T-helper 1 cell treated with Interleukin-12 subunit alpha and Interleukin-12 subunit beta and Interleukin-4 antibody, amounts not matched to agents 30 μg/mL and 1 μg/mL, for 36 hours (primary cell): Measurements from ENCODE around the gene LRRC43.
"Not testable (repeated sequence)": the region's sequence is repeated elsewhere in the genome, so short reads cannot be mapped to it uniquely, and the experiment has no call there.

Experiments
- H3K27ac Mint-ChIP-seq: one replicate; pipeline ENCODE4 v1.8.0; 2021; ENCODE audit warnings: mild to moderate bottlenecking, mixed read lengths
- H3K27me3 Mint-ChIP-seq: one replicate; pipeline ENCODE4 v1.8.0; 2021; ENCODE audit warnings: low read depth, mixed read lengths
- H3K36me3 Mint-ChIP-seq: one replicate; pipeline ENCODE4 v1.8.0; 2021; ENCODE audit warnings: low read depth, mixed read lengths
- H3K4me1 Mint-ChIP-seq: one replicate; pipeline ENCODE4 v1.8.0; 2021; ENCODE audit warnings: low read depth, mixed read lengths
- H3K4me3 Mint-ChIP-seq: one replicate; pipeline ENCODE4 v1.8.0; 2021; ENCODE audit warnings: mild to moderate bottlenecking, moderate library complexity, mixed read lengths
- H3K9me3 Mint-ChIP-seq: one replicate; pipeline ENCODE4 v1.8.0; 2021; ENCODE audit warnings: mixed read lengths

The LRRC43 gene

DNA sequence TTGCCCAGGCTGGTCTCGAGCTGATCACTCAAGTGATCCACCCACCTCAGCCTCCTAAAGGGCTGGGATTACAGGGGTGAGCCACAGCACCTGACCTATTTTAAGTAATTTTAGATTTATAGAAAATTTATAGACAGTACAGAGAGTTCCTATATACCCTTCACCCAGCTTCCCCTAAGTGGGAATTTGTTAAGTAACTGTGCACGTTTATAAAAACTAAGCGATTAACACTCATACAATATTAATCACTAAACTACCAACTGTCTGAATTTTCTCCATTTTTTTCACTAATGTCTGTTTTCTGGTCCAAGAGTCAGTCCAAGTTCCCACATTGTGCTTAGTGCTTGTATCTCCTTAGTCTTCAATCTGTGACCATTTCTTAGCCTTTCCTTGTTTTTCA lies 14.4 kb upstream of the LRRC43 start:
- no peaks in the 10 kb centered on the region for H3K36me3 Mint-ChIP-seq
- H3K4me1 Mint-ChIP-seq, result peaks cover 7% of the 10 kb centered on the region
- no peaks in the 10 kb centered on the region for H3K9me3 Mint-ChIP-seq
- no peak overlapping the region for H3K27ac Mint-ChIP-seq
- H3K27me3 Mint-ChIP-seq, result peaks cover 13% of the 10 kb centered on the region
- H3K4me3 Mint-ChIP-seq, result no peak overlapping the region

DNA sequence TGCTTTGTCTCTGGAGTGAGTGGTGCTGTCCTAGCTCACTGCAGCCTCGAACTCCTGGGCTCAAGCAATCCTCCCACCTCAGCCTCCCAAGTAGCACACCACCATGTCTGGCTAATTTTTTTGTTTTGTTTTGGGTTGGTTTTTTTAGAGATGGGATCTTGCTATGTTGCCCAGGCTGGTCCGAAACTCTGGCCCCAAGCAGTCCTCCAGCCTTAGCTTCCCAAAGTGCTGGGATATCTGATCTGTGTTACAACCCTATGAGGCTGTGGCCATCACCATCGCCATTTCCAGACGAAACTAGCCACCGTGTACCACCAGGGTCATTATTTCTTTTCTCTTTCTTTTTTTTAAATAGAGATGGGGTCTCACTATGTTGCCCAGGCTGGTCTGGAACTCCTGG lies 11.5 kb upstream of the LRRC43 start:
- Mint-ChIP-seq H3K9me3 (no peaks in the 10 kb centered on the region), H3K4me3 (no peak overlapping the region), H3K36me3 (no peaks in the 10 kb centered on the region), H3K4me1 (peaks cover 7% of the 10 kb centered on the region), H3K27me3 (peaks cover 15% of the 10 kb centered on the region), H3K27ac (no peak overlapping the region)

- Mint-ChIP-seq H3K27me3 (peaks cover 15% of the 10 kb centered on the region), H3K9me3 (no peaks in the 10 kb centered on the region), H3K36me3 (no peaks in the 10 kb centered on the region), H3K27ac (no peak overlapping the region), H3K4me1 (no peaks in the 10 kb centered on the region), H3K4me3 (no peak overlapping the region)
Observed at GRCh38 chr12:122172262-122172939, 10.5 kb upstream of the LRRC43 start.

GRCh38 chr12:122174155-122174845 lies 8.6 kb upstream of the LRRC43 start, which contains the start of gene IL31:
IL31 (minus strand) TSS chr12:122174221; CDS start chr12:122174172, 49 bp downstream.
- H3K4me3 Mint-ChIP-seq, result no peak within 1 kb of the TSS
- H3K36me3 Mint-ChIP-seq, result no peaks in the 10 kb centered on the region
- no peaks in the 10 kb centered on the region for H3K4me1 Mint-ChIP-seq

DNA sequence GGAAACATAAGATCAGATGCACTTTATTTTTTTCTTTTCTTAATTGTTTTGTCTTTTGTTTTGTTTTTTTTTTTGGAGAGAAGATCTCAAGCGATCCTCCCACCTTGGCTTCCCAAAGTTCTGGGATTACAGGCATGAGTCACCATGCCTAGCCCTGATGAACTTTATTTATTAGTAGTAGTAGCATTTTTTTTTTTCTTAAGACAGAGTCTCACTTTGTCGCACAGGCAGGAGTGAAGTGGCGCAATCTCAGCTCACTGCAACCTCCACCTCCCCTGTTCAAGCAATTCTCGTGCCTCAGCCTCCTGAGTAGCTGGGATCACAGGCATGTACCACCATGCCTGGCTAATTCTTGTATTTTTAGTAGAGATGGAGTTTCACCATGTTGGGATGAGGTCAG lies 6.5 kb upstream of the LRRC43 start:
- H3K9me3 Mint-ChIP-seq, H3K4me1 Mint-ChIP-seq, H3K4me3 Mint-ChIP-seq, H3K27ac Mint-ChIP-seq, H3K36me3 Mint-ChIP-seq: not testable (repeated sequence)
- peaks cover 14% of the 10 kb centered on the region for H3K27me3 Mint-ChIP-seq

More at GRCh38 chr12:122174155-122174845, 8.6 kb upstream of the LRRC43 start, which contains the start of gene IL31:
- no peak within 1 kb of the TSS for H3K27ac Mint-ChIP-seq
- H3K27me3 Mint-ChIP-seq, result peaks cover 9% of the 10 kb centered on the region
- H3K9me3 Mint-ChIP-seq, result no peaks in the 10 kb centered on the region

DNA sequence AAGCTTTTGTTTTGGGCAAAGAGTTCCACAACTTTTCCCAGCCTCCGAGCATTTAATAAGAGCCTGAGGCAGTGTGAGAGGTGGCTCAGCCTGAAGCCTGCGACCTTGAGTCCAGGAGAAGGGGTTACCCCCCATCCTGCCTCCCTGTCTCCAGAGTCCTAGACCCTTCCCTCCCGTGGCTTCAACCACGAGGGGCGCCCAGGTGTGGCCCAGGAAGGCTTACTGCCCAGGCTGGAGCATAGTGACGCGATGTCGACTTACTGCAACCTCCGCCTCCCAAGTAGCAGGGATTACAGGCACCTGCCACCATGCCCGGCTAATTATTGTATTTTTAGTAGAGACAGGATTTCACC lies 641 bp downstream of the LRRC43 start:
- H3K4me1 Mint-ChIP-seq, result peaks cover 7% of the 10 kb centered on the region
- peak overlapping the region; percentile 40 for H3K4me3 Mint-ChIP-seq
- no peaks in the 10 kb centered on the region for H3K9me3 Mint-ChIP-seq
- no peaks in the 10 kb centered on the region for H3K36me3 Mint-ChIP-seq
- H3K27me3 Mint-ChIP-seq, result peaks cover 31% of the 10 kb centered on the region
- no peak overlapping the region for H3K27ac Mint-ChIP-seq

DNA sequence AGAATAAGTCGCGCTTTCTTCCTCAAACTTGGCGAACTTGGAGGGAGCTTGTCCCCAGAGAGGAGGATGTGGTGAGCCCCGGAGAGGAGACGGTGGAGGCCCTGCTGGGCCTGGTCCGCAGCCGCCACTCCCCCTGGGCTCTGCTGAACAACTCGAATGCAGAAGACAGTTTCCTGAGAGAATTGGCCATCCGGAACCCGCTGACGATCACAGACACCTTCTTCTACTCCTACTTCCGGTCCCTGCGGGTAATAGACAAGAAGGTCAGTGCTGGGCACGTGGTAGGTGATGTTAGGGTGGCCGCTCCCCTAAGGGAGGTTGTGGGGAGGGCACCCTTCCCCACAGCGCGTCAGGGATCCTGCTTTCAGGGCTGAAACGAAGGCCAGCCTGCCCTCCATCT lies 1.6 kb downstream of the LRRC43 start:
- H3K27me3 Mint-ChIP-seq, result peaks cover 31% of the 10 kb centered on the region
- peaks cover 7% of the 10 kb centered on the region for H3K4me1 Mint-ChIP-seq
- no peaks in the 10 kb centered on the region for H3K36me3 Mint-ChIP-seq
- no peaks in the 10 kb centered on the region for H3K9me3 Mint-ChIP-seq
- H3K27ac Mint-ChIP-seq, result no peak overlapping the region
- peak overlapping the region; percentile 67 for H3K4me3 Mint-ChIP-seq

DNA sequence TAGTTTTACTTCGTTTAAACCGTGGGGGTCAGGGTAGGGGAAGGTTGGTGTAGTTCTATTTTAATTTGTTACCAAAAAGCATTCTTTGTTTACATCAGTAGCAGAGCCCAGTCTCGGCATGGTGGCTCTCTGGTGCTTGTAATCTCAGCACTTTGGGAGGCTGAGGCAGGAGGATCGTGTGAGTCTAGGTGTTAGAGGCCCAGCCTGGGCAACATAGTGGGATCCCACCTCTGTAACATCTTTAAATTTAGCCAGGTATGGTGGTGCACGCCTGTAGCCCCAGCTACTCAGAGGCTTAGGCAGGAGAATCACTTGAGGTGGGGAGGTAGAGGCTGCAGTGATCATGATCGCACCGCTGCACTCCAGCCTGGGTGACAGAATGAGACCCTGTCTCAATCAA lies 2.2 kb downstream of the LRRC43 start:
- Mint-ChIP-seq H3K27ac (no peak overlapping the region), H3K27me3 (peaks cover 27% of the 10 kb centered on the region), H3K4me3 (peak overlapping the region; percentile 37), H3K9me3 (no peaks in the 10 kb centered on the region), H3K36me3 (no peaks in the 10 kb centered on the region), H3K4me1 (peaks cover 4% of the 10 kb centered on the region)

DNA sequence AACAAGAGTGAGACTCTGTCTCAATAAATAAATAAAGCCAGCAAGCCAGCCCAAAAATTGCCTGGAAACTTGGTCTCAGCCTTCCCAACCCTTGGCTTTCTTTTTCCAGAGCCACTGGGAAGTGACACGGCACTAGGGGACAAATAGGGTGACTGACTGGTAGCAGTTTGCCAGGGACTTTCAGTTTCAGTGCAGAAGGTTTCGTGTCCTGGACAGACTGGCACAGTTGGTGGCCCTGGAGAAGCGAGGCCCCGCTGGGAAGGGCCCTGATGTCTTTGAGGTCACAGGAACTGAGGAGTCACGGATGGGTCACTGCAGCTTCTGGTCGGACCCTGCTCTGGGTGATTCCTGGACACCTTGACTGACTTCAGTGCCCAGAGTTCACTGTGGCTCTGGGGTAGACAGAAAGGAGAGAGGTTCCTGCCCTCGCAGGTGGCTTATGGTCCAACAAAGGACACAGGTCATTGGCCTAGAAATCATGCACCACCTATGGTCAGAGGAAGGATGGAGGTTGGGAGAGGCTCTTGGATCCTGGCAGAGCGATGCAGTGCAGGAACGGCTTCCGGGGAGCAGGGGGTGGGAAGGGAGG lies 2.7 kb downstream of the LRRC43 start:
- Mint-ChIP-seq H3K36me3 (no peaks in the 10 kb centered on the region), H3K27me3 (peaks cover 26% of the 10 kb centered on the region), H3K4me3 (no peak overlapping the region), H3K9me3 (no peaks in the 10 kb centered on the region), H3K4me1 (peaks cover 4% of the 10 kb centered on the region), H3K27ac (no peak overlapping the region)

- Mint-ChIP-seq H3K9me3 (no peaks in the 10 kb centered on the region), H3K36me3 (no peaks in the 10 kb centered on the region), H3K4me1 (peaks cover 4% of the 10 kb centered on the region), H3K4me3 (no peak overlapping the region), H3K27ac (no peak overlapping the region), H3K27me3 (peaks cover 20% of the 10 kb centered on the region)
Observed at GRCh38 chr12:122187466-122187865, 4.5 kb downstream of the LRRC43 start.

DNA sequence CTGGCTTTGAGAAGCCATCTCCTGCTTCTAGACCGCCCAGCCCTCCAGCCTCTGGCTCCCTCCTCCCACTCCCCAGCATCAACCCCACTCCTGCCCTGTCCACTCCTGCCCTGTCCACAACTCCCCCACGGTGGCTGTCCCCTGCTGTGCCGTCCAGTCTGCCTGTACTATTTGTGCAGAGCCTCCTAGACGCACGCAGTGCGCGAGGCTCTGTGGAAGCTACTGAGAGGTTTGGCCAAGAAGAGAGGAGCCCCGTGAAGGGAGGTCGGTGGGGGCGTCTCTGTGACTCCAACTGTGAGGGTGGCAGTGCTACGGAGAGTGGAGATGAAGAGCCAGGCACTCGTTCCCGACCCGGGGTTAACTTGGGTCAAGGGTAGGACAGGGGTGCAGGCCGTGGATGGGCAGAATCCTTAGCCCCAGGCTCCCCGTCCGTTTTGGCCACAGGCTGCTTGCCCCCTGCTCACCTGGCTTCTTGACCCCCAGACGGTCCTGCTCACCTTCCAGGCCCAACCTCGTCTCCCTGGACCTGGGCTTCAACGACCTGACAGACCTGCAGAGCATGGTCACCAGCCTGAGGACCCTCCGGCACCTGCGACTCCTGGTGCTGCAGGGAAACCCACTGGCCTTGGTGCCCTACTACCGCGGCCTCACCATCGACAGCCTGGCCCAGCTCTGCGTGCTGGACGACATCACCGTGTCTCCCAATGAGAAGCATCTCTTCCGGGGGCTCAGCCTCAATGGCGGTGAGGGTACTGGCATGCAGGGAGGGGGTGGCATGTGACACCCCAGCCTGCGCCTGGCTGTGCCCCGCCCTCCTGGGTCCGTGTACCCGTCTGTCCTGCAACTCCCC lies 6.9 kb downstream of the LRRC43 start:
- Mint-ChIP-seq H3K36me3 (no peaks in the 10 kb centered on the region), H3K4me3 (no peak overlapping the region), H3K27me3 (peaks cover 9% of the 10 kb centered on the region), H3K4me1 (no peaks in the 10 kb centered on the region), H3K9me3 (no peaks in the 10 kb centered on the region), H3K27ac (no peak overlapping the region)

DNA sequence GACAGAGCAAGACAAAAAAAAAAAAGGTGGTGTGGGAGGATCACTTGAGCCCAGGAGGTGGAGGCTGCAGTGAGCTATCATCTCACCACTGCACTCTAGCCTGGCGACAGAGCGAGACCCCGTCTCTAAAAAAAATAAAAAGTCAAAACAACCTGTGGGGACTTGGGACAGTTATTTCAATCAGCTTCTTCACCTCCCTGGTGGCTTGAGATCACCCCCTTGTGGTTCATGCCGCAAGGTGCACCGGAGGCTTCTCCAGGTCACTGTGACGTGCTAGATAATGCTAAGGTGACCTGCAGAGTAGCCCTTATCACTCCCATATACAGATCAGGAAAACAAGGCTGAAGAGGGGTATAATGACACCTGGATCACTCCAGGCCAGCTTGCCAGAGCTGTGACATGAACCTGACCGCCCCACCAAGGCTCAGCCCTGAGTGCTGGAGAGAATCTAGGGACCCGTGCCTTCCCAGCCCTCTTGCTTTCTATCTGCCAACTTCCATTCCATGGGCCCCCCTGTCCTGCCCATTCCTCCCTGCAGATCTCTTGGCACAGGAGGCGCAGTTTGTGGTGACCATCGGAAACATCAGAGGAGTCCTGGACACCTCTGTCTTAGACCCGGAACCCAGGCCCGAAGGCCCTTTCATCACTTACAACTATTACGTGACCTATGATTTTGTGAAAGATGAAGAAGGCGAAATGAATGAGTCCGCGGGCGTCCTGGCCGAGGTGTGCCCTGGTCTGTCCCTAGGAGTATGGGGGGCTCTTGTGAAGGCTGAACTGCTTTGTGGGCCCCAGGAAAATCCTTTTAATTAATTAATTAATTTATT lies 8.1 kb downstream of the LRRC43 start:
- H3K4me1 Mint-ChIP-seq, result peaks cover 3% of the 10 kb centered on the region
- H3K27ac Mint-ChIP-seq, result no peak overlapping the region
- peaks cover 2% of the 10 kb centered on the region for H3K36me3 Mint-ChIP-seq
- H3K9me3 Mint-ChIP-seq, result peaks cover 5% of the 10 kb centered on the region
- no peak overlapping the region for H3K4me3 Mint-ChIP-seq
- H3K27me3 Mint-ChIP-seq, result peaks cover 15% of the 10 kb centered on the region

GRCh38 chr12:122192441-122192840 lies 9.5 kb downstream of the LRRC43 start:
- Mint-ChIP-seq H3K36me3 (peaks cover 2% of the 10 kb centered on the region), H3K4me1 (peaks cover 4% of the 10 kb centered on the region), H3K4me3 (no peak overlapping the region), H3K27me3 (peaks cover 16% of the 10 kb centered on the region), H3K9me3 (peaks cover 5% of the 10 kb centered on the region), H3K27ac (no peak overlapping the region)

DNA sequence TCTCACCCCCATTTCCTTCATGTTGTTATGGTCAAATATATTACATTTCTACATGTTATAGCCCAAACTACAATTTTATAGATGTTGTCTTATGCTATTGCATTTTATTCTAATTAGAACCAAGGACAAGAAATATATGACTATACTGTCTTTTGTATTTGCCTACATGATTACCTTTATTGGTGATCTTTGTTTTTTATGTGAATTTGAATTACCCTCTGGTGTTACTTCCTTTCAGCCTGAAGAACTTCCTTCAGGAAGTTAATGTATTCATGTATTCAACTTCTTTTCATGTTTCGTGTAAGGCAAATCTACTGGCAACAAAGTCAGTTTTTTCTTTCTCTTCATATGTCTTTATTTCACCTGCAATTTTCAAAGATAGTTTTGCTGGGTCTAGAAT lies 11.9 kb downstream of the LRRC43 start:
- Mint-ChIP-seq H3K36me3 (peaks cover 2% of the 10 kb centered on the region), H3K9me3 (peaks cover 5% of the 10 kb centered on the region), H3K27me3 (peaks cover 20% of the 10 kb centered on the region), H3K4me3 (no peak overlapping the region), H3K27ac (no peak overlapping the region), H3K4me1 (peaks cover 7% of the 10 kb centered on the region)
